ENCODE results near the gene PNPLA2. TPM values are rescaled to one million over a fixed set of nuclear protein-coding genes. Genes with fewer than 3 reads are reported as not detected.

PNPLA2 gene
- total and polyA plus RNA-seq, 2 of the 8 experiments (the other 6 are each of a cell fraction or from before 2014, with no cell fraction given): 30.9 to 62.1 TPM

DNA sequence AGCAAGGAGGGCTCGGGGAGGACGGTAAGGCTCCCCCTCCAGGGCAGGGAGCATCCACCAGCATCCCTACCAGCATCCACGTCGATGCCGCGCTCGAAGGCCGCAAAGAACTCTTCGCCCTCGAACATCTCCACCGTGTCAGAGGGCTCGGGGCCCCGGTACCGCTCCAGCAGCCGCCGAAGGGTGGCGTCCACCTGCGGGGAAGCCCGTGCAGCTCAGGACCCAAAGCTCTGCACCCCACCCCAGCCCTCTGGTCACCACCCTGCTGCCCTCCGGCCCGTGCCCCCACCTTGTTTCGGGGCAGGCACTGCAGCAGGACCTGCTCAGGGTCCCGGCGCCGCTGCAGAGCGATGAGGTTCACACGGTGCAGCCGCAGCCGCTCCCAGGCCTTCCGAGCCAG lies 18.2 kb upstream of the PNPLA2 start (continued):
- TF ChIP-seq RNF2 (IDR thresholded peaks at IDR 0.05; ENCODE audit: borderline replicate concordance, low read depth, low read length, missing control alignments, poor library complexity, severe bottlenecking) (no peak), SP4 (IDR thresholded peaks at IDR 0.05; ENCODE audit: low read length) (no peak)

Measured in H1 (cell line).